ENCODE measurements around the gene FAM8A1. TPM values are rescaled to one million over a fixed set of nuclear protein-coding genes. Genes with fewer than 3 reads are reported as not detected.

Gene FAM8A1, protein sequence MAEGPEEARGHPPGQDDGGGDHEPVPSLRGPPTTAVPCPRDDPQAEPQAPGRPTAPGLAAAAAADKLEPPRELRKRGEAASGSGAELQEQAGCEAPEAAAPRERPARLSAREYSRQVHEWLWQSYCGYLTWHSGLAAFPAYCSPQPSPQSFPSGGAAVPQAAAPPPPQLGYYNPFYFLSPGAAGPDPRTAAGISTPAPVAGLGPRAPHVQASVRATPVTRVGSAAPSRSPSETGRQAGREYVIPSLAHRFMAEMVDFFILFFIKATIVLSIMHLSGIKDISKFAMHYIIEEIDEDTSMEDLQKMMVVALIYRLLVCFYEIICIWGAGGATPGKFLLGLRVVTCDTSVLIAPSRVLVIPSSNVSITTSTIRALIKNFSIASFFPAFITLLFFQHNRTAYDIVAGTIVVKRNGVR
- total RNA-seq (ENCODE audit: unreplicated experiment), result 7.6 TPM
- long read RNA-seq, partial matches to known transcripts, result 0 of 1 reads
- long read RNA-seq, other reads (novel, unspliced or antisense), result 1 of 1 reads

DNA sequence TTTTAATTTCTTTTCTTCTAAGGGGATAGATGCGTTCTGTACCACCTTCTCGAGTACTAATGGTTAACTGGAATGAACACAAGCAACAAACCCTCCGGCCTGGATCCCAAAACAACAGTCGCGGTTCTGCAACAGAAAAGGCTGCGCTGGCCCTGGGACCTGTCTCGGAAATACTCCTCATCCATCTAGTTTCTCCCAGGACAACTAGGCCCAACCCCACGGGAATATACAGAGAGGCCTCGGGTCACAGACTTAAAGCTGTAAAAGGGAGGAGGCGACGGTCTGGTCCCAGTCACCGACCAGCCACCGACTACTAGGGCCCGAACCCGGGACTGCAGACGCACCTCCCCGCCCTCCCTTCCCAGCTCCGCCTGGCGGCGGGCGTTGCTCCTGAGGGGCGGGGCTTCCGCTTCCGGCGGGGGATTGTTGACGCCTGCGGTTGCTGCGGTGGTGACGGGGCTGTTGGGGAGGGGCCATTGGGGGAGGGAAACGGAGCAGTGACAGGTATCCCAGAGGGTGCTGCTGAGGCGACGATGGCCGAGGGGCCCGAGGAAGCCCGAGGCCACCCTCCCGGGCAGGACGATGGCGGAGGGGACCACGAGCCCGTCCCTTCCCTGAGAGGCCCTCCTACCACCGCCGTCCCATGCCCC lies at the start of gene FAM8A1:
TSS of gene FAM8A1 (plus strand) at position 426 of the 650 bp plus-strand sequence. CDS start at position 534, 108 bp downstream.
- TF ChIP-seq, protein P1, sequence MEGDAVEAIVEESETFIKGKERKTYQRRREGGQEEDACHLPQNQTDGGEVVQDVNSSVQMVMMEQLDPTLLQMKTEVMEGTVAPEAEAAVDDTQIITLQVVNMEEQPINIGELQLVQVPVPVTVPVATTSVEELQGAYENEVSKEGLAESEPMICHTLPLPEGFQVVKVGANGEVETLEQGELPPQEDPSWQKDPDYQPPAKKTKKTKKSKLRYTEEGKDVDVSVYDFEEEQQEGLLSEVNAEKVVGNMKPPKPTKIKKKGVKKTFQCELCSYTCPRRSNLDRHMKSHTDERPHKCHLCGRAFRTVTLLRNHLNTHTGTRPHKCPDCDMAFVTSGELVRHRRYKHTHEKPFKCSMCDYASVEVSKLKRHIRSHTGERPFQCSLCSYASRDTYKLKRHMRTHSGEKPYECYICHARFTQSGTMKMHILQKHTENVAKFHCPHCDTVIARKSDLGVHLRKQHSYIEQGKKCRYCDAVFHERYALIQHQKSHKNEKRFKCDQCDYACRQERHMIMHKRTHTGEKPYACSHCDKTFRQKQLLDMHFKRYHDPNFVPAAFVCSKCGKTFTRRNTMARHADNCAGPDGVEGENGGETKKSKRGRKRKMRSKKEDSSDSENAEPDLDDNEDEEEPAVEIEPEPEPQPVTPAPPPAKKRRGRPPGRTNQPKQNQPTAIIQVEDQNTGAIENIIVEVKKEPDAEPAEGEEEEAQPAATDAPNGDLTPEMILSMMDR (IDR thresholded peaks at IDR 0.05; ENCODE audit: unreplicated experiment), result peak; percentile 21
- Mint-ChIP-seq H3K9me3 (ENCODE audit: unreplicated experiment) (no peaks in the 10 kb centered on the region), H3K27me3 (ENCODE audit: unreplicated experiment) (peaks cover 8% of the 10 kb centered on the region), H3K27ac (ENCODE audit: unreplicated experiment) (peak within 1 kb of the TSS; percentile 78), H3K36me3 (ENCODE audit: low read depth, unreplicated experiment) (peaks cover 8% of the 10 kb centered on the region), H3K4me3 (ENCODE audit: unreplicated experiment) (peak within 1 kb of the TSS; percentile 93), H3K4me1 (ENCODE audit: unreplicated experiment) (peaks cover 5% of the 10 kb centered on the region)
- DNase-seq (ENCODE audit: low spot score), result peak; percentile 93

DNA sequence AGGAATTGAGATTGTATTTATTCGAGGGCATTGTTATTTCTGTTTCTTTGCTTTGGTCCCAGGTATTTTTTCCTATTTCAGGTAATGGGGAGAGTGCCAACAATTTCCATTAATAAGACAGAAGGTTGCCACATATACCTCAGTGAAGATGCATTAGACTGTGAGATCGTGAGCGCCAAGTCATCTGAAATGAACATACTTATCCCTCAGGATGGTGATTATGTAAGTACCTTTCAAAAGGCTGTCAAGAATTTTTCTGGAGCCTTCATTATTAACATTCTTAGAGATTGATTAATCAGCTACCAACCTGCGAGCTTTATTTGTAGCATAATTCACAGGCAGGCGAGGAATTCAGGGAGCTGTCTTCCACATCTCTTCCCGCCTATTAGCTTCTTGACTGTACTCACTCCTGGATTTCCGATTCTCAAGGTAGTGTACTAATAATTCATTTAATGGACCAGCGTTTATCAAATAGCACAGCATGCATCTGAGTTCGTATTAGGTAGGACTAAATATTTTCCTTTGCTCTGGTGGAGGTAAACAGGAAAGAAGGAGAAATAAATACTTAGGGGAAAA lies 48.6 kb upstream of the FAM8A1 start:
- TF ChIP-seq, protein P1 (IDR thresholded peaks at IDR 0.05; ENCODE audit: unreplicated experiment), result no peak
- H3K4me1 Mint-ChIP-seq (ENCODE audit: unreplicated experiment), result peaks cover 2% of the 10 kb centered on the region

DNA sequence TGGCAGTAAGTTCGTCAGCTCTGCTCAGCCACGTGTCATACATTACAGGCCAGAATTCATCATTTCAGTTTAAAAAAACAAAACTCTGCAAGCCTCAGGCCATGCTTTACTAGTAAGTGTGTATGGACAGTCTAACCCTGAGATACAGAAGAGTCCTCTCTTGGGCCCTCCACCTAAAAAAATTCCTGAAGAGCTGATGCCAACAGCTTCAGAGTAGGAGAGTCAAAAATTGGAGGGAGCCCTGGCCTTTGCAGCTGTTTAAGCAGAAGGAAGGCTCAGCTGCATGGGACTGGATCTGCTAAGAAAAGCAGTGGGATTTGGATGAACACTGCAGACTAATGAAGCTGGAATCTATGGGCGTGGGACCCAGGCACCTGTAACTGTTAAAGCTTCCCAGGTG lies 47.2 kb upstream of the FAM8A1 start:
- Mint-ChIP-seq H3K9me3 (ENCODE audit: unreplicated experiment) (no peaks in the 10 kb centered on the region), H3K4me1 (ENCODE audit: unreplicated experiment) (no peaks in the 10 kb centered on the region), H3K4me3 (ENCODE audit: unreplicated experiment) (peak overlapping the region; percentile 33), H3K27me3 (ENCODE audit: unreplicated experiment) (peaks cover 2% of the 10 kb centered on the region), H3K36me3 (ENCODE audit: low read depth, unreplicated experiment) (no peaks in the 10 kb centered on the region), H3K27ac (ENCODE audit: unreplicated experiment) (no peak overlapping the region)
- TF ChIP-seq, protein P1 (IDR thresholded peaks at IDR 0.05; ENCODE audit: unreplicated experiment), result no peak
- no peak for DNase-seq (ENCODE audit: low spot score)

More for the DNA sequence above, 48.6 kb upstream of the FAM8A1 start:
- no peak for DNase-seq (ENCODE audit: low spot score)
- Mint-ChIP-seq H3K4me3 (ENCODE audit: unreplicated experiment) (no peak overlapping the region), H3K36me3 (ENCODE audit: low read depth, unreplicated experiment) (no peaks in the 10 kb centered on the region), H3K27ac (ENCODE audit: unreplicated experiment) (no peak overlapping the region), H3K27me3 (ENCODE audit: unreplicated experiment) (peaks cover 2% of the 10 kb centered on the region), H3K9me3 (ENCODE audit: unreplicated experiment) (no peaks in the 10 kb centered on the region)

DNA sequence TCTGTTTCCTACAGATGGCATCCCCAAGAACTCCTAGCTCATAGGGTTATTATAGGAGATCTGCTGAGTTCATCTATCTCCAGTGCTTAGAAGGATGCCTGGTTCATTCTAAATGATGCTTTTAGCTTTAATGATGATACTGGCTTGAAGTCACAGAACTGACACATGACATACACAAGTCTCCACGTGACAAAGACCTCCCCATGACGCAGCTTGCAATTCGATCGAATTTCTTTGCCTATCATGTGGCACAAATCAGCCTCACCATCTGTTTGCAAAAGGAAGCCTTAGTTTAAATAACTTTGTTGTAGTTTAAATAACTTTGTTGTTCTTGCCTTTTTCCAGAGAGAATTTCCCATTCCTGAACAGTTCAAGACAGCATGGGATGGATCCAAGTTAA lies 44.1 kb upstream of the FAM8A1 start:
- TF ChIP-seq, protein P1 (IDR thresholded peaks at IDR 0.05; ENCODE audit: unreplicated experiment), result no peak
- peaks cover 6% of the 10 kb centered on the region for H3K9me3 Mint-ChIP-seq (ENCODE audit: unreplicated experiment)
- no peaks in the 10 kb centered on the region for H3K4me1 Mint-ChIP-seq (ENCODE audit: unreplicated experiment)
- H3K36me3 Mint-ChIP-seq (ENCODE audit: low read depth, unreplicated experiment), result peaks cover 8% of the 10 kb centered on the region
- peaks cover 2% of the 10 kb centered on the region for H3K27me3 Mint-ChIP-seq (ENCODE audit: unreplicated experiment)
- no peak for DNase-seq (ENCODE audit: low spot score)
- peak overlapping the region; percentile 6 for H3K4me3 Mint-ChIP-seq (ENCODE audit: unreplicated experiment)
- H3K27ac Mint-ChIP-seq (ENCODE audit: unreplicated experiment), result no peak overlapping the region
